ENCODE data around the gene ANKRD1.
"Not testable (repeated sequence)": the region's sequence is repeated elsewhere in the genome, so short reads cannot be mapped to it uniquely, and the experiment has no call there.

ANKRD1 gene

DNA sequence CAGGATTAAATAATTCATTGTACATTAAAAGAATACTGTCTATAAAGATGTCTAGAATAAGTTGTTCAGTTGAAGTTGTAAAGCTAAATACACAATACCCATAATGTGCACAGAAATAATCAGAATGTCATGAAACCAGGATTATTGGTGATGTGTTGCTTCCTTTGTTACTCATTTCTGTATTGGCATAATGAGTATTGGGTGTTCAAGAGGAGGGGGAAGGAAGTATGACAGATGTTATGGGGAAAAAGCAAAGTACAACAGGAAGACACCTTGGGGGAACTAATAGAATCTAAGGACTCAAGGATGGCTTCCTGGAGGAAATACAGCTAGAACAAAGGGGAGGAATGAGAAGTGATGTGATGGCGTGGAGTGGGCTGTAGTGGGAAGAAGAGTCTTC is 15.0 kb downstream of the ANKRD1 start:
- H3K27me3 ChIP-seq (ENCODE audit: low read depth, low read length): no peaks in the 10 kb centered on the region
- H3K36me3 ChIP-seq (replicated peaks; ENCODE audit: low read depth, low read length): peaks cover 21% of the 10 kb centered on the region
- no peak overlapping the region for H2AFZ ChIP-seq (ENCODE audit: low read depth, low read length)
- H3K27ac ChIP-seq (ENCODE audit: low read length): peak overlapping the region; percentile 32; the same call in 1 of the 2 replicates
- no peak overlapping the region for H3K9ac ChIP-seq (ENCODE audit: low read length)
- no peak for TF ChIP-seq CTCF (IDR thresholded peaks at IDR 0.05; ENCODE audit: low read depth, low read length)
- TF ChIP-seq EZH2phosphoT487 (IDR thresholded peaks at IDR 0.05; ENCODE audit: low read depth): no peak
- H3K9me3 ChIP-seq (ENCODE audit: insufficient read depth, low read length): no peaks in the 10 kb centered on the region
- H4K20me1 ChIP-seq (ENCODE audit: insufficient read depth, low read length): no peaks in the 10 kb centered on the region
- H3K4me1 ChIP-seq (ENCODE audit: low read length): peaks cover 19% of the 10 kb centered on the region
- peak overlapping the region; percentile 30 for H3K4me3 ChIP-seq (ENCODE audit: low read length)
- H3K4me2 ChIP-seq (ENCODE audit: low read length): peak overlapping the region; percentile 63
- no peaks in the 10 kb centered on the region for H3K79me2 ChIP-seq (ENCODE audit: low read length)

DNA sequence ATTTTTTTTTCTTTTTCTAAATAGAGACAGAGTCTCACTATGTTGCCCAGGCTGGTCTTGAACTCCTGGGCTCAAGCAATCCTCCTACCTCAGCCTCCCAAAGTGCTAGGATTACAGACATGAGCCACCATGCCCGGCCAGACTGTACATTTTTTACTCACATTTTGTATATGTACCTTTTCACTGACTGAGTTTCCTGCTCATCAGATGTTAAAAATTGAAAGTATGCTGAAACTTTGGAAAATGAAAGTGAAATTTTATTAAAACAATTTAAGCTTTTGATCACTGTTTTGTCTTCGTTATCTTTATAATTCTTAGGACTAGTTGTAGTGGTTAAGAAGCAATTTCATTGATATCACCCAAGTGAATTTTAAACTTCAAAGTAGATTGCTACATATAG is 24.0 kb downstream of the ANKRD1 start:
- not testable (repeated sequence) for H3K4me1 ChIP-seq (ENCODE audit: low read length); H3K9me3 ChIP-seq (ENCODE audit: insufficient read depth, low read length); H3K4me2 ChIP-seq (ENCODE audit: low read length); H4K20me1 ChIP-seq (ENCODE audit: insufficient read depth, low read length); H3K27me3 ChIP-seq (ENCODE audit: low read depth, low read length); H3K4me3 ChIP-seq (ENCODE audit: low read length); H3K27ac ChIP-seq (ENCODE audit: low read length); H3K79me2 ChIP-seq (ENCODE audit: low read length); H2AFZ ChIP-seq (ENCODE audit: low read depth, low read length); H3K9ac ChIP-seq (ENCODE audit: low read length)
- peaks cover 22% of the 10 kb centered on the region for H3K36me3 ChIP-seq (replicated peaks; ENCODE audit: low read depth, low read length)

GRCh38 chr10:90893190-90893589 is 27.7 kb downstream of the ANKRD1 start:
- H3K36me3 ChIP-seq (replicated peaks; ENCODE audit: low read depth, low read length): peaks cover 38% of the 10 kb centered on the region
- H3K4me1 ChIP-seq (ENCODE audit: low read length): no peaks in the 10 kb centered on the region
- no peak overlapping the region for H2AFZ ChIP-seq (ENCODE audit: low read depth, low read length)
- no peaks in the 10 kb centered on the region for H3K9me3 ChIP-seq (ENCODE audit: insufficient read depth, low read length)
- H3K79me2 ChIP-seq (ENCODE audit: low read length): no peaks in the 10 kb centered on the region
- no peak for TF ChIP-seq EZH2phosphoT487 (IDR thresholded peaks at IDR 0.05; ENCODE audit: low read depth)
- TF ChIP-seq CTCF (IDR thresholded peaks at IDR 0.05; ENCODE audit: low read depth, low read length): no peak
- H3K27ac ChIP-seq (ENCODE audit: low read length): no peak overlapping the region
- H3K27me3 ChIP-seq (ENCODE audit: low read depth, low read length): no peaks in the 10 kb centered on the region
- H4K20me1 ChIP-seq (ENCODE audit: insufficient read depth, low read length): no peaks in the 10 kb centered on the region
- H3K9ac ChIP-seq (ENCODE audit: low read length): no peak overlapping the region
- no peak overlapping the region for H3K4me3 ChIP-seq (ENCODE audit: low read length)
- no peak overlapping the region for H3K4me2 ChIP-seq (ENCODE audit: low read length)

GRCh38 chr10:90890347-90890746 is 30.5 kb downstream of the ANKRD1 start:
- H3K79me2 ChIP-seq (ENCODE audit: low read length): no peaks in the 10 kb centered on the region
- no peaks in the 10 kb centered on the region for H3K9me3 ChIP-seq (ENCODE audit: insufficient read depth, low read length)
- no peaks in the 10 kb centered on the region for H3K27me3 ChIP-seq (ENCODE audit: low read depth, low read length)
- H4K20me1 ChIP-seq (ENCODE audit: insufficient read depth, low read length): no peaks in the 10 kb centered on the region
- H3K36me3 ChIP-seq (replicated peaks; ENCODE audit: low read depth, low read length): peaks cover 43% of the 10 kb centered on the region
- no peak for TF ChIP-seq EZH2phosphoT487 (IDR thresholded peaks at IDR 0.05; ENCODE audit: low read depth)
- TF ChIP-seq CTCF (IDR thresholded peaks at IDR 0.05; ENCODE audit: low read depth, low read length): no peak
- H2AFZ ChIP-seq (ENCODE audit: low read depth, low read length): no peak overlapping the region
- no peak overlapping the region for H3K4me3 ChIP-seq (ENCODE audit: low read length)
- no peak overlapping the region for H3K9ac ChIP-seq (ENCODE audit: low read length)
- H3K4me1 ChIP-seq (ENCODE audit: low read length): no peaks in the 10 kb centered on the region
- no peak overlapping the region for H3K27ac ChIP-seq (ENCODE audit: low read length)
- no peak overlapping the region for H3K4me2 ChIP-seq (ENCODE audit: low read length)

DNA sequence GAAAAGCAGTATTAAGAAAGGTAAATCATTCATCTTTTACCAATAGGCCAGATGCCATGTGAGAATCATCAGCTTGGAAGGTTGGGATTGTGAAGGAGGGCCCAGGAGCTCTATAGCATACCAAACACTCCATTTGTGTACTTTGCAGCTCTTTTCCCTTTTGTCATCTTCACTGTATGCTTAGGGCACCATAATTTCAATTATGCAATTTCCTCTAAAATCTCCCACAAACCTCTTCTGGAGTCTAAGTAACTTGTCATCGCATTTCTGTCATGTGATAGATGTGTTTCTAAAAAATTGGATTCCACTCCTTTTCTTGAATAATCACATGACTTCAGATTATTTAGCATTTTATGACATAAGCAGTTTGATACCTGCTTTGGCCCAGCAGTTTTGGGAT is 31.3 kb downstream of the ANKRD1 start:
- H3K4me3 ChIP-seq (ENCODE audit: low read length): no peak overlapping the region
- no peaks in the 10 kb centered on the region for H3K79me2 ChIP-seq (ENCODE audit: low read length)
- no peak overlapping the region for H2AFZ ChIP-seq (ENCODE audit: low read depth, low read length)
- H4K20me1 ChIP-seq (ENCODE audit: insufficient read depth, low read length): no peaks in the 10 kb centered on the region
- no peaks in the 10 kb centered on the region for H3K27me3 ChIP-seq (ENCODE audit: low read depth, low read length)
- H3K4me1 ChIP-seq (ENCODE audit: low read length): no peaks in the 10 kb centered on the region
- no peak overlapping the region for H3K9ac ChIP-seq (ENCODE audit: low read length)
- H3K36me3 ChIP-seq (replicated peaks; ENCODE audit: low read depth, low read length): peaks cover 46% of the 10 kb centered on the region
- H3K4me2 ChIP-seq (ENCODE audit: low read length): no peak overlapping the region
- no peak overlapping the region for H3K27ac ChIP-seq (ENCODE audit: low read length)
- H3K9me3 ChIP-seq (ENCODE audit: insufficient read depth, low read length): no peaks in the 10 kb centered on the region
- TF ChIP-seq CTCF (IDR thresholded peaks at IDR 0.05; ENCODE audit: low read depth, low read length) (no peak), EZH2phosphoT487 (IDR thresholded peaks at IDR 0.05; ENCODE audit: low read depth) (no peak)

Measured in OCI-LY3 (cell line).